SK-N-SH (cell line): Measurements from ENCODE around the gene BNC2. TPM values are rescaled to one million over a fixed set of nuclear protein-coding genes. Genes with fewer than 3 reads are reported as not detected.

Experiments
- CTCF ChIA-PET: fragments of 300-600, 350-600 bp; formaldehyde crosslinking; extraction: SDS; loops from one replicate; lab custom pipeline; 2021; lab: Yijun Ruan, JAX
- POLR2A ChIA-PET: fragments of 350-600 bp; sonication (Branson Sonifier 250); formaldehyde crosslinking; extraction: SDS; loops from one replicate; lab custom pipeline; 2020; ENCODE audit warnings: antibody characterized with exemption, inconsistent platforms; lab: Yijun Ruan, JAX
- DNase-seq: peaks from one replicate; pipeline ENCODE4 v3.0.0; 2012
- H2AFZ ChIP-seq: fragments of 200-600 bp; sonication (generic); 2 replicates; pipeline ENCODE4 v1.8.1; 2016; ENCODE audit warnings: antibody characterized with exemption, mild to moderate bottlenecking, low read depth
- H3F3A ChIP-seq: fragments of 200-600 bp; sonication (generic); replicated peaks from 2 replicates; pipeline ENCODE3; 2016; ENCODE audit warnings: antibody characterized with exemption, mild to moderate bottlenecking; ENCODE audit not compliant: insufficient read depth
- H3K27ac ChIP-seq, 2 experiments: fragments of 200-500 bp in 1 of 2; fragments of 200-600 bp in 1 of 2; sonication (Bioruptor generic) in 1 of 2; sonication (generic), shearing (Covaris generic) in 1 of 2; 2 replicates each; pipeline versions ENCODE4 v1.5.1 to v1.6.1; 2014 to 2016; ENCODE audit warnings: low read depth in 2 of 2, inconsistent platforms in 1 of 2, low read length in 1 of 2, mild to moderate bottlenecking in 1 of 2, mixed read lengths in 1 of 2
- H3K27me3 ChIP-seq: fragments of 200-600 bp; sonication (generic), shearing (Covaris generic); 2 replicates; pipeline ENCODE4 v1.6.1; 2016; ENCODE audit warnings: mixed run types; ENCODE audit not compliant: insufficient read depth
- H3K36me3 ChIP-seq, 2 experiments: fragments of 200-500 bp in 1 of 2; fragments of 200-600 bp in 1 of 2; sonication (Bioruptor generic) in 1 of 2; sonication (generic) in 1 of 2; replicated peaks in 1 of 2; 2 replicates each; pipeline versions ENCODE3 to v1.5.1; 2014 to 2016; ENCODE audit warnings: low read length in 1 of 2, mild to moderate bottlenecking in 1 of 2; ENCODE audit not compliant: insufficient read depth in 2 of 2, control insufficient read depth in 1 of 2
- H3K4me1 ChIP-seq, 2 experiments: fragments of 200-500 bp in 1 of 2; fragments of 200-600 bp in 1 of 2; sonication (Bioruptor generic) in 1 of 2; sonication (generic), shearing (Covaris generic) in 1 of 2; 2 replicates each; pipeline versions ENCODE4 v1.5.1 to v1.6.1; 2014 to 2016; ENCODE audit warnings: low read depth in 1 of 2, low read length in 1 of 2, mixed run types in 1 of 2; ENCODE audit not compliant: insufficient read depth in 2 of 2, control insufficient read depth in 1 of 2
- H3K4me2 ChIP-seq: fragments of 200-600 bp; sonication (generic), shearing (Covaris generic); 2 replicates; pipeline ENCODE4 v1.6.1; 2017; ENCODE audit warnings: mixed run types
- H3K4me3 ChIP-seq, 2 experiments: fragments of 200-500 bp in 1 of 2; fragments of 200-600 bp in 1 of 2; sonication (Bioruptor generic) in 1 of 2; sonication (generic), shearing (Covaris generic) in 1 of 2; 2 replicates each; pipeline versions ENCODE4 v1.5.1 to v1.8.1; 2014 to 2016; ENCODE audit warnings: low read depth in 2 of 2, inconsistent platforms in 1 of 2, low read length in 1 of 2, mild to moderate bottlenecking in 1 of 2, mixed read lengths in 1 of 2, moderate library complexity in 1 of 2
- H3K79me2 ChIP-seq: fragments of 200-600 bp; sonication (generic); 2 replicates; pipeline ENCODE4 v1.8.1; 2017; ENCODE audit warnings: mild to moderate bottlenecking; ENCODE audit not compliant: insufficient read depth
- H3K9ac ChIP-seq: fragments of 200-600 bp; sonication (generic); 2 replicates; pipeline ENCODE4 v1.6.1; 2017; ENCODE audit warnings: mixed run types
- H3K9me2 ChIP-seq: fragments of 200-600 bp; sonication (generic); 2 replicates; pipeline ENCODE4 v1.6.1; 2017; ENCODE audit warnings: mixed run types
- H3K9me3 ChIP-seq: fragments of 200-600 bp; sonication (generic); 2 replicates; pipeline ENCODE4 v1.6.1; 2017; ENCODE audit warnings: mixed run types, mild to moderate bottlenecking, moderate library complexity
- H4K20me1 ChIP-seq: fragments of 200-600 bp; sonication (generic); 2 replicates; pipeline ENCODE4 v1.6.1; 2017; ENCODE audit warnings: mild to moderate bottlenecking, mixed run types; ENCODE audit not compliant: insufficient read depth
- CHD2 ChIP-seq: fragments of 150-350 bp; IDR thresholded peaks from 2 replicates; pipeline ENCODE4 v1.6.1; 2018; ENCODE audit warnings: low read length; ENCODE audit not compliant: partially characterized antibody
- ELF1 ChIP-seq: IDR thresholded peaks from 2 replicates; pipeline ENCODE4 v1.4.0; 2012
- EP300 ChIP-seq, 2 experiments: IDR thresholded peaks; 2 replicates each; pipeline versions ENCODE4 v1.4.0 to v1.6.1; 2012; ENCODE audit warnings: borderline replicate concordance in 1 of 2, low read depth in 1 of 2, low read length in 1 of 2
- FOSL2 ChIP-seq: IDR thresholded peaks from 2 replicates; pipeline ENCODE4 v1.4.0; 2012; ENCODE audit warnings: low read depth, mild to moderate bottlenecking, moderate library complexity, borderline replicate concordance
- GATA2 ChIP-seq: sonication (generic); formaldehyde crosslinking; IDR thresholded peaks from 2 replicates; pipeline ENCODE4 v1.5.0; 2020; ENCODE audit warnings: mild to moderate bottlenecking, missing genetic modification reagents
- MXI1 ChIP-seq: IDR thresholded peaks from 2 replicates; pipeline ENCODE4 v1.6.1; 2012; ENCODE audit warnings: mild to moderate bottlenecking, low read depth, low read length, improper control_type of control experiment
- NRF1 ChIP-seq: IDR thresholded peaks from 2 replicates; pipeline ENCODE4 v1.6.1; 2012; ENCODE audit warnings: low read depth, mild to moderate bottlenecking, low read length
- RAD21 ChIP-seq: IDR thresholded peaks from 2 replicates; pipeline ENCODE4 v1.6.1; 2012; ENCODE audit warnings: mild to moderate bottlenecking, low read length
- RCOR1 ChIP-seq: fragments of 150-350 bp; IDR thresholded peaks from 2 replicates; pipeline ENCODE4 v1.6.1; 2017; ENCODE audit warnings: antibody characterized with exemption, low read length
- RFX5 ChIP-seq: IDR thresholded peaks from 2 replicates; pipeline ENCODE4 v1.6.1; 2012; ENCODE audit warnings: mild to moderate bottlenecking, improper control_type of control experiment, low read length
- SIN3A ChIP-seq: IDR thresholded peaks from 2 replicates; pipeline ENCODE4 v1.6.1; 2012; ENCODE audit warnings: low read depth, mild to moderate bottlenecking, low read length, moderate library complexity, borderline replicate concordance
- SMC3 ChIP-seq: IDR thresholded peaks from 2 replicates; pipeline ENCODE4 v1.6.1; 2012; ENCODE audit warnings: low read depth, low read length, improper control_type of control experiment
- TCF12 ChIP-seq: IDR thresholded peaks from 2 replicates; pipeline ENCODE4 v1.4.0; 2012
- TEAD4 ChIP-seq: IDR thresholded peaks from 2 replicates; pipeline ENCODE4 v1.4.0; 2012; ENCODE audit warnings: mild to moderate bottlenecking, borderline replicate concordance; ENCODE audit not compliant: insufficient read depth
- YY1 ChIP-seq: IDR thresholded peaks from 2 replicates; pipeline ENCODE4 v1.4.0; 2012; ENCODE audit warnings: low read depth, mild to moderate bottlenecking
- WGBS: methylation state at CpG from one replicate; pipeline ENCODE4 v1.1.6; 2017; ENCODE audit warnings: low lambda C conversion rate; 5-methylcytosine and 5-hydroxymethylcytosine counted together
- polyA plus RNA-seq, 3 experiments: library from polyadenylated mRNA; depleted of rRNA; stranded (reverse); fragments of >200 nt; gene quantifications; 2 replicates each; pipeline ENCODE4 v1.2.3, GENCODE V29; 2012
- TF ChIP-seq, protein P1 (sequence below): IDR thresholded peaks from 2 replicates; pipeline ENCODE4 v1.4.0; 2012; ENCODE audit warnings: low read depth, borderline replicate concordance
- TF ChIP-seq, protein P2 (sequence below): fragments of 150-350 bp; IDR thresholded peaks from 2 replicates; pipeline ENCODE4 v1.6.1; 2017; ENCODE audit warnings: antibody characterized with exemption, low read length, low read depth, borderline replicate concordance
- TF ChIP-seq, protein P3 (sequence below): IDR thresholded peaks from 2 replicates; pipeline ENCODE4 v1.4.0; 2012; ENCODE audit warnings: low read depth, borderline replicate concordance

BNC2 gene
- polyA plus RNA-seq, 1 of the 3 experiments (the other 2 are of a cell fraction) = 8.8 TPM

DNA sequence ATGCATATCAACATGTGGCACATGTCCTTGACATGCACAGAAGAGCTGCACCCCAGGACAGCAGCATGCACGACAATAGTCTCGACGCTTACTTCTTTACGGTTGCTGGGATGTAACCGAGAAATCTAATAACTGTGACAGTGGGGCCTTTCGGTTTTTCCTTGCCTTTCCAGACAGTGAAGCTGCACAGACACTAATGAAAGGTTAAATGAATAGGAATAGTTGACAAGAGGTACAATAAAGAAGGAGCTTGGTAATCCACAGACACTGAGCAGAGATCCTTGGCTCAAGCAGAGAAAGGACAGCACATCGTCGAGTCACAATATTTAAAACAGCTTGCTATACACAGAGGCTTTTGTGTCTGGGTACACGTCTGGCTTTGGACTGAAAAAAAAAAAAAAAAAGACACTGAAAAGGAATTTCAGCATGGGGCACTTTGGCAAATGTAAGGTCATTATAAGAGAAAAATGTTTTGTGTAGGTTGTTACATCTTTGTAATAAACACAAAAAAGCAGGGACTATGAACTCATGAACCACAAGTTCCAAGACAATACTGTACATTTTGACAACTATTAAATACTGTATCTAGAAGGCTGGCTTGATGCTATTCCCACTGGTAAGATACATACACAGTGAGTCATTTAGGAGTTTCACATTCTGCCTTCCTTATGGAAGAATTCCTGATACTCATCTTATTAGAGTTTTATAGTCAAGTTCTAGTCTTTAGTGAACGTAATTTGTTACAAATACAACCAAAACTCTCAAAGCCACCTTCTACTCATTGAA is 5.6 kb downstream of the BNC2 start (continued):
- TF ChIP-seq MXI1 (no peak), TEAD4 (no peak), TCF12 (peak; percentile 65; the same call in 1 of the 2 replicates), EP300 (IDR thresholded peaks at IDR 0.05; ENCODE audit: borderline replicate concordance in 1 of 2, low read depth in 1 of 2, low read length in 1 of 2) (peak in 1 of 2 experiments; percentile 16; a peak in 1 of 4 replicates)
- TF ChIP-seq, protein P1, sequence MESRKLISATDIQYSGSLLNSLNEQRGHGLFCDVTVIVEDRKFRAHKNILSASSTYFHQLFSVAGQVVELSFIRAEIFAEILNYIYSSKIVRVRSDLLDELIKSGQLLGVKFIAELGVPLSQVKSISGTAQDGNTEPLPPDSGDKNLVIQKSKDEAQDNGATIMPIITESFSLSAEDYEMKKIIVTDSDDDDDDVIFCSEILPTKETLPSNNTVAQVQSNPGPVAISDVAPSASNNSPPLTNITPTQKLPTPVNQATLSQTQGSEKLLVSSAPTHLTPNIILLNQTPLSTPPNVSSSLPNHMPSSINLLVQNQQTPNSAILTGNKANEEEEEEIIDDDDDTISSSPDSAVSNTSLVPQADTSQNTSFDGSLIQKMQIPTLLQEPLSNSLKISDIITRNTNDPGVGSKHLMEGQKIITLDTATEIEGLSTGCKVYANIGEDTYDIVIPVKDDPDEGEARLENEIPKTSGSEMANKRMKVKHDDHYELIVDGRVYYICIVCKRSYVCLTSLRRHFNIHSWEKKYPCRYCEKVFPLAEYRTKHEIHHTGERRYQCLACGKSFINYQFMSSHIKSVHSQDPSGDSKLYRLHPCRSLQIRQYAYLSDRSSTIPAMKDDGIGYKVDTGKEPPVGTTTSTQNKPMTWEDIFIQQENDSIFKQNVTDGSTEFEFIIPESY = no peak
- TF ChIP-seq, protein P2, sequence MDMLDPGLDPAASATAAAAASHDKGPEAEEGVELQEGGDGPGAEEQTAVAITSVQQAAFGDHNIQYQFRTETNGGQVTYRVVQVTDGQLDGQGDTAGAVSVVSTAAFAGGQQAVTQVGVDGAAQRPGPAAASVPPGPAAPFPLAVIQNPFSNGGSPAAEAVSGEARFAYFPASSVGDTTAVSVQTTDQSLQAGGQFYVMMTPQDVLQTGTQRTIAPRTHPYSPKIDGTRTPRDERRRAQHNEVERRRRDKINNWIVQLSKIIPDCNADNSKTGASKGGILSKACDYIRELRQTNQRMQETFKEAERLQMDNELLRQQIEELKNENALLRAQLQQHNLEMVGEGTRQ = no peak
- TF ChIP-seq, all 33 proteins: peak for 5

DNA sequence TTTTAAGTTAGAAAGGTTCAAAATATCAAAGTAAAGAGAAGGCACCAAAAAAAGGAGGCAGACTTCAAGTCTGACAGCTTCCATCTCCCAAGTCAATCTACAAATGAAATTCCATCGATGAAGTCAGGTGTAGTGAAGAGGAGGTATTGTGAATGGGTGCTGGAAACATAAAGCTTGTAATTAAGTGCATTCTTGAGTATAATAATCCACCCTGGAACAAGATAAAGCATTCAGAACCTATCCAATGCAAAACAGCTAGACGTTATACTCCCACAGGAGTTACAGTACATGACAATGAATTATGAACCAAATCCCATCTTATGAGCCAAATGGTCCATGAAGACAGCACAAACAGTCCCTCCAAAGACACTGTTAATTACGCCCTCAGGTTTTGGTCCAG is 22.3 kb downstream of the BNC2 start:
- H3K27ac ChIP-seq = no peak overlapping the region
- H3K27me3 ChIP-seq = no peaks in the 10 kb centered on the region
- H3F3A ChIP-seq = no peaks in the 10 kb centered on the region
- H3K9me2 ChIP-seq = no peaks in the 10 kb centered on the region
- 81% methylated on average over 3 of the region's 3 CpGs for WGBS
- no peak for DNase-seq
- no peak overlapping the region for H2AFZ ChIP-seq
- H3K36me3 ChIP-seq = peaks cover 0 to 8% of the 10 kb centered on the region in 2 experiments
- no peaks in the 10 kb centered on the region for H4K20me1 ChIP-seq
- H3K4me2 ChIP-seq = no peak overlapping the region
- H3K9me3 ChIP-seq = no peaks in the 10 kb centered on the region
- no peaks in the 10 kb centered on the region for H3K4me1 ChIP-seq
- no peak overlapping the region for H3K9ac ChIP-seq
- H3K79me2 ChIP-seq = peaks cover 66% of the 10 kb centered on the region
- ChIA-PET POLR2A (no interaction called here), CTCF (no interaction called here)
- TF ChIP-seq RCOR1 = no peak
- TF ChIP-seq SIN3A = no peak
- TF ChIP-seq ELF1 = no peak
- TF ChIP-seq RFX5 = no peak
- TF ChIP-seq FOSL2 = no peak
- TF ChIP-seq, protein P1 = no peak
- TF ChIP-seq TCF12 = no peak
- no peak for TF ChIP-seq SMC3
- no peak for TF ChIP-seq CHD2
- no peak for TF ChIP-seq RAD21
- TF ChIP-seq GATA2 = no peak
- TF ChIP-seq NRF1 = no peak
- TF ChIP-seq, protein P3, sequence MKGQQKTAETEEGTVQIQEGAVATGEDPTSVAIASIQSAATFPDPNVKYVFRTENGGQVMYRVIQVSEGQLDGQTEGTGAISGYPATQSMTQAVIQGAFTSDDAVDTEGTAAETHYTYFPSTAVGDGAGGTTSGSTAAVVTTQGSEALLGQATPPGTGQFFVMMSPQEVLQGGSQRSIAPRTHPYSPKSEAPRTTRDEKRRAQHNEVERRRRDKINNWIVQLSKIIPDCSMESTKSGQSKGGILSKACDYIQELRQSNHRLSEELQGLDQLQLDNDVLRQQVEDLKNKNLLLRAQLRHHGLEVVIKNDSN = no peak
- no peak for TF ChIP-seq TEAD4
- no peak for TF ChIP-seq YY1
- no peak overlapping the region for H3K4me3 ChIP-seq
